Loucy (cell line): ENCODE results near the gene ITGB1.

Source experiments
- EZH2phosphoT487 ChIP-seq: fragments of 200-600 bp; IDR thresholded peaks from 2 replicates; pipeline ENCODE4 v1.6.1; 2018; ENCODE audit warnings: antibody characterized with exemption, mild to moderate bottlenecking, moderate library complexity, borderline replicate concordance
- TF ChIP-seq, protein P1 (sequence below): fragments of 200-600 bp; sonication (generic); conservative IDR thresholded peaks from 2 replicates; pipeline ENCODE4 v1.5.1; 2014; ENCODE audit warnings: mild to moderate bottlenecking, antibody characterized with exemption, low read length

DNA sequence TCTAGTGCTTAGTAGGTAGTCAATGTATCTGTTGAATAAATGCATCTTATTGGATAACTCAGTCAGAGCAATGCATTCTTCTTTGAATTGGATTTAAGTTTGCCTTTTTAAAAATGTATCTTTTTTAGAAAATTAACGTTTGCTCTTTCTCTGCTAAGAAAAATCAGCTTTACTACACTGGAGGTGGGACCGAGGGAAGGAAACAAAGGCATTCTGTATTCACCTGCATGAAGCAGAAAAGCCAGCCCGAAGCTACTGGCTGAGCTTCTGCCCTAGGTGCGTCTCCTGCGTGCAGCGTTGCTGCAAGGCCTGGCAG, 22.2 kb upstream of the ITGB1 start:
- TF ChIP-seq, protein P1, sequence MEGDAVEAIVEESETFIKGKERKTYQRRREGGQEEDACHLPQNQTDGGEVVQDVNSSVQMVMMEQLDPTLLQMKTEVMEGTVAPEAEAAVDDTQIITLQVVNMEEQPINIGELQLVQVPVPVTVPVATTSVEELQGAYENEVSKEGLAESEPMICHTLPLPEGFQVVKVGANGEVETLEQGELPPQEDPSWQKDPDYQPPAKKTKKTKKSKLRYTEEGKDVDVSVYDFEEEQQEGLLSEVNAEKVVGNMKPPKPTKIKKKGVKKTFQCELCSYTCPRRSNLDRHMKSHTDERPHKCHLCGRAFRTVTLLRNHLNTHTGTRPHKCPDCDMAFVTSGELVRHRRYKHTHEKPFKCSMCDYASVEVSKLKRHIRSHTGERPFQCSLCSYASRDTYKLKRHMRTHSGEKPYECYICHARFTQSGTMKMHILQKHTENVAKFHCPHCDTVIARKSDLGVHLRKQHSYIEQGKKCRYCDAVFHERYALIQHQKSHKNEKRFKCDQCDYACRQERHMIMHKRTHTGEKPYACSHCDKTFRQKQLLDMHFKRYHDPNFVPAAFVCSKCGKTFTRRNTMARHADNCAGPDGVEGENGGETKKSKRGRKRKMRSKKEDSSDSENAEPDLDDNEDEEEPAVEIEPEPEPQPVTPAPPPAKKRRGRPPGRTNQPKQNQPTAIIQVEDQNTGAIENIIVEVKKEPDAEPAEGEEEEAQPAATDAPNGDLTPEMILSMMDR = no peak
- TF ChIP-seq EZH2phosphoT487 = no peak
